Measurements from ENCODE around the gene FMNL1. TPM values are rescaled to one million over a fixed set of nuclear protein-coding genes. Genes with fewer than 3 reads are reported as not detected.
A peak's percentile ranks its signal among the peaks of the same experiment; 100 is the strongest.

FMNL1 gene
- total and polyA plus RNA-seq, 4 donors: 1.5 to 7.4 (median 4.8) TPM

DNA sequence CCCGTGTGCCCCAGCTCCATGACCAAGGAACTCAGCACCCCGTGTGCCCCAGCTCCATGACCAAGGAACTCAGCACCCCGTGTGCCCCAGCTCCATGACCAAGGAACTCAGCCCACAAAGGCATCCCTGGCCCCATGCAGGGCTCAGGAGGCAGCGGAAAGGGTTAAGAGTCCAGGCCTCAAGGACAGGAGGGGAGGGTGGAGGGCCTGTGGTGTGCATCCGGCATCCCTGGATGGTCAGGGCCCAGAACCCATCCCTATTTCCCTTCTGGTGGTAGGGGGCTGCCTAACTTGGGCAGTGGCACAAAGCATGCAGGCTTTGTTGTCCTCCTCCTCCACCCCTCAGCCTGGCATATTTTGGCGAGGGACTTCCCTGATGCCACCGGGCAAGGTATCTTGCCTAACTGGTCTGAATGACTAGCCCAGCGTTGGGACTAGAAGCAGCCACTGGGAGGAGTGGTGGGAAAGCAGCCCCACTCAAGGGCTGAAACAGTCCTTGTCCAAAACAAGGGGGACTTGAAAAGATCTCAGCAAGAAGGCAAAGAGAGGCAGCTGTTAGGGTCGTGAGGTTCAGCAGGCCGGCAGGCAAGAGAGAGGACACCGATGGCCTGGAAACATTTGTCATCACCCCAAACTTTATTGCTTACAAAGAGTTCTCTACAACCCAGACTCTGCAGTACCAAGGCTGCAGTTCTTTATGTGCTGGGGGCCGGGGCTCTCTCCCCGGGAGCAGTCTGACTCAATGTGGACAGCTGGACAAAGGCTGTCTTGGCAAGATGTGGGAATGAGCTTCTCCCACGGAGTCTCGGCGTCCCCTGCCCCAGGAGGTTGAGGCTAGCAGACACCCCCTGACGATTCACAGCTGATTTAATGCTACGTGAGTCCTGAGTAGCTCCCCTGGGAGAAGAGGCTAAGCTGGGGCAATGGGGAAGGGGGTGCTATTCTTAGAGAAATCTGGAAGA, 41.1 kb downstream of the FMNL1 start:
- DNase-seq (ENCODE audit: low spot score): no peak
- 68% methylated on average over 18 of the region's 18 CpGs for WGBS
- Histone ChIP-seq H3K4me1 (ENCODE audit: control insufficient read depth in 4 of 4, insufficient read depth in 4 of 4, low read length in 3 of 4) (peaks cover 4 to 24% (median 11%) of the 10 kb centered on the region in 4 donors), H3K36me3 (ENCODE audit: control insufficient read depth in 4 of 4, insufficient read depth in 3 of 4, low read depth in 1 of 4, low read length in 3 of 4) (peaks cover 9 to 36% (median 19%) of the 10 kb centered on the region in 4 donors), H3K27me3 (ENCODE audit: control insufficient read depth in 4 of 4, insufficient read depth in 4 of 4, low read length in 3 of 4) (no peaks in the 10 kb centered on the region), H3K27ac (ENCODE audit: low read depth in 1 of 2, low read length in 2 of 2) (peak overlapping the region in 1 of 2 donors; percentile 47), H3K9me3 (ENCODE audit: control insufficient read depth in 4 of 4, low read length in 3 of 4) (no peaks in the 10 kb centered on the region), H3K9ac (ENCODE audit: low read depth in 1 of 2, low read length in 2 of 2) (no peak overlapping the region), H3K4me3 (ENCODE audit: low read depth in 1 of 3, low read length in 3 of 3) (peak overlapping the region in 1 of 3 donors; percentile 72)
- TF ChIP-seq HNF4G (IDR thresholded peaks at IDR 0.05) (no peak), RXRA (IDR thresholded peaks at IDR 0.05) (no peak), GABPA (IDR thresholded peaks at IDR 0.05 in 1 of 2, conservative IDR thresholded peaks at IDR 0.05 in 1 of 2) (no peak), HNF4A (conservative IDR thresholded peaks at IDR 0.05) (no peak), SP1 (IDR thresholded peaks at IDR 0.05) (no peak)
- TF ChIP-seq, protein P1, sequence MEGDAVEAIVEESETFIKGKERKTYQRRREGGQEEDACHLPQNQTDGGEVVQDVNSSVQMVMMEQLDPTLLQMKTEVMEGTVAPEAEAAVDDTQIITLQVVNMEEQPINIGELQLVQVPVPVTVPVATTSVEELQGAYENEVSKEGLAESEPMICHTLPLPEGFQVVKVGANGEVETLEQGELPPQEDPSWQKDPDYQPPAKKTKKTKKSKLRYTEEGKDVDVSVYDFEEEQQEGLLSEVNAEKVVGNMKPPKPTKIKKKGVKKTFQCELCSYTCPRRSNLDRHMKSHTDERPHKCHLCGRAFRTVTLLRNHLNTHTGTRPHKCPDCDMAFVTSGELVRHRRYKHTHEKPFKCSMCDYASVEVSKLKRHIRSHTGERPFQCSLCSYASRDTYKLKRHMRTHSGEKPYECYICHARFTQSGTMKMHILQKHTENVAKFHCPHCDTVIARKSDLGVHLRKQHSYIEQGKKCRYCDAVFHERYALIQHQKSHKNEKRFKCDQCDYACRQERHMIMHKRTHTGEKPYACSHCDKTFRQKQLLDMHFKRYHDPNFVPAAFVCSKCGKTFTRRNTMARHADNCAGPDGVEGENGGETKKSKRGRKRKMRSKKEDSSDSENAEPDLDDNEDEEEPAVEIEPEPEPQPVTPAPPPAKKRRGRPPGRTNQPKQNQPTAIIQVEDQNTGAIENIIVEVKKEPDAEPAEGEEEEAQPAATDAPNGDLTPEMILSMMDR (IDR thresholded peaks at IDR 0.05; ENCODE audit: low read depth, low read length, missing input control): no peak
- TF ChIP-seq, protein P2, sequence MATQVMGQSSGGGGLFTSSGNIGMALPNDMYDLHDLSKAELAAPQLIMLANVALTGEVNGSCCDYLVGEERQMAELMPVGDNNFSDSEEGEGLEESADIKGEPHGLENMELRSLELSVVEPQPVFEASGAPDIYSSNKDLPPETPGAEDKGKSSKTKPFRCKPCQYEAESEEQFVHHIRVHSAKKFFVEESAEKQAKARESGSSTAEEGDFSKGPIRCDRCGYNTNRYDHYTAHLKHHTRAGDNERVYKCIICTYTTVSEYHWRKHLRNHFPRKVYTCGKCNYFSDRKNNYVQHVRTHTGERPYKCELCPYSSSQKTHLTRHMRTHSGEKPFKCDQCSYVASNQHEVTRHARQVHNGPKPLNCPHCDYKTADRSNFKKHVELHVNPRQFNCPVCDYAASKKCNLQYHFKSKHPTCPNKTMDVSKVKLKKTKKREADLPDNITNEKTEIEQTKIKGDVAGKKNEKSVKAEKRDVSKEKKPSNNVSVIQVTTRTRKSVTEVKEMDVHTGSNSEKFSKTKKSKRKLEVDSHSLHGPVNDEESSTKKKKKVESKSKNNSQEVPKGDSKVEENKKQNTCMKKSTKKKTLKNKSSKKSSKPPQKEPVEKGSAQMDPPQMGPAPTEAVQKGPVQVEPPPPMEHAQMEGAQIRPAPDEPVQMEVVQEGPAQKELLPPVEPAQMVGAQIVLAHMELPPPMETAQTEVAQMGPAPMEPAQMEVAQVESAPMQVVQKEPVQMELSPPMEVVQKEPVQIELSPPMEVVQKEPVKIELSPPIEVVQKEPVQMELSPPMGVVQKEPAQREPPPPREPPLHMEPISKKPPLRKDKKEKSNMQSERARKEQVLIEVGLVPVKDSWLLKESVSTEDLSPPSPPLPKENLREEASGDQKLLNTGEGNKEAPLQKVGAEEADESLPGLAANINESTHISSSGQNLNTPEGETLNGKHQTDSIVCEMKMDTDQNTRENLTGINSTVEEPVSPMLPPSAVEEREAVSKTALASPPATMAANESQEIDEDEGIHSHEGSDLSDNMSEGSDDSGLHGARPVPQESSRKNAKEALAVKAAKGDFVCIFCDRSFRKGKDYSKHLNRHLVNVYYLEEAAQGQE (IDR thresholded peaks at IDR 0.05): no peak
- TF ChIP-seq, protein P3, sequence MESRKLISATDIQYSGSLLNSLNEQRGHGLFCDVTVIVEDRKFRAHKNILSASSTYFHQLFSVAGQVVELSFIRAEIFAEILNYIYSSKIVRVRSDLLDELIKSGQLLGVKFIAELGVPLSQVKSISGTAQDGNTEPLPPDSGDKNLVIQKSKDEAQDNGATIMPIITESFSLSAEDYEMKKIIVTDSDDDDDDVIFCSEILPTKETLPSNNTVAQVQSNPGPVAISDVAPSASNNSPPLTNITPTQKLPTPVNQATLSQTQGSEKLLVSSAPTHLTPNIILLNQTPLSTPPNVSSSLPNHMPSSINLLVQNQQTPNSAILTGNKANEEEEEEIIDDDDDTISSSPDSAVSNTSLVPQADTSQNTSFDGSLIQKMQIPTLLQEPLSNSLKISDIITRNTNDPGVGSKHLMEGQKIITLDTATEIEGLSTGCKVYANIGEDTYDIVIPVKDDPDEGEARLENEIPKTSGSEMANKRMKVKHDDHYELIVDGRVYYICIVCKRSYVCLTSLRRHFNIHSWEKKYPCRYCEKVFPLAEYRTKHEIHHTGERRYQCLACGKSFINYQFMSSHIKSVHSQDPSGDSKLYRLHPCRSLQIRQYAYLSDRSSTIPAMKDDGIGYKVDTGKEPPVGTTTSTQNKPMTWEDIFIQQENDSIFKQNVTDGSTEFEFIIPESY (IDR thresholded peaks at IDR 0.05): no peak

GRCh38 chr17:45263477-45263860, 41.8 kb downstream of the FMNL1 start:
- H3K27ac ChIP-seq (ENCODE audit: low read depth in 1 of 2, low read length in 2 of 2): no peak overlapping the region
- peaks cover 13 to 42% (median 24%) of the 10 kb centered on the region in 4 donors for H3K36me3 ChIP-seq (ENCODE audit: control insufficient read depth in 4 of 4, insufficient read depth in 3 of 4, low read depth in 1 of 4, low read length in 3 of 4)

More at GRCh38 chr17:45263477-45263860, 41.8 kb downstream of the FMNL1 start:
- no peak for TF ChIP-seq JUND (IDR thresholded peaks at IDR 0.05)
- peak; percentile 21 to 51 for TF ChIP-seq RXRA (IDR thresholded peaks at IDR 0.05)
- peaks cover 4 to 24% (median 11%) of the 10 kb centered on the region in 4 donors for H3K4me1 ChIP-seq (ENCODE audit: control insufficient read depth in 4 of 4, insufficient read depth in 4 of 4, low read length in 3 of 4)
- 69% methylated on average over 7 of the region's 7 CpGs for WGBS
- DNase-seq (ENCODE audit: low spot score): no peak
- H3K9ac ChIP-seq (ENCODE audit: low read depth in 1 of 2, low read length in 2 of 2): no peak overlapping the region
- no peaks in the 10 kb centered on the region for H3K27me3 ChIP-seq (ENCODE audit: control insufficient read depth in 4 of 4, insufficient read depth in 4 of 4, low read length in 3 of 4)
- H3K9me3 ChIP-seq (ENCODE audit: control insufficient read depth in 4 of 4, low read length in 3 of 4): no peaks in the 10 kb centered on the region
- H3K4me3 ChIP-seq (ENCODE audit: low read depth in 1 of 3, low read length in 3 of 3): no peak overlapping the region

All from liver (tissue), 9 donors.